ENCODE measurements around the gene ETNK1.
A peak's percentile ranks its signal among the peaks of the same experiment; 100 is the strongest.
"Not testable (repeated sequence)": the region's sequence is repeated elsewhere in the genome, so short reads cannot be mapped to it uniquely, and the experiment has no call there.

Gene ETNK1, protein sequence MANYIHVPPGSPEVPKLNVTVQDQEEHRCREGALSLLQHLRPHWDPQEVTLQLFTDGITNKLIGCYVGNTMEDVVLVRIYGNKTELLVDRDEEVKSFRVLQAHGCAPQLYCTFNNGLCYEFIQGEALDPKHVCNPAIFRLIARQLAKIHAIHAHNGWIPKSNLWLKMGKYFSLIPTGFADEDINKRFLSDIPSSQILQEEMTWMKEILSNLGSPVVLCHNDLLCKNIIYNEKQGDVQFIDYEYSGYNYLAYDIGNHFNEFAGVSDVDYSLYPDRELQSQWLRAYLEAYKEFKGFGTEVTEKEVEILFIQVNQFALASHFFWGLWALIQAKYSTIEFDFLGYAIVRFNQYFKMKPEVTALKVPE

DNA sequence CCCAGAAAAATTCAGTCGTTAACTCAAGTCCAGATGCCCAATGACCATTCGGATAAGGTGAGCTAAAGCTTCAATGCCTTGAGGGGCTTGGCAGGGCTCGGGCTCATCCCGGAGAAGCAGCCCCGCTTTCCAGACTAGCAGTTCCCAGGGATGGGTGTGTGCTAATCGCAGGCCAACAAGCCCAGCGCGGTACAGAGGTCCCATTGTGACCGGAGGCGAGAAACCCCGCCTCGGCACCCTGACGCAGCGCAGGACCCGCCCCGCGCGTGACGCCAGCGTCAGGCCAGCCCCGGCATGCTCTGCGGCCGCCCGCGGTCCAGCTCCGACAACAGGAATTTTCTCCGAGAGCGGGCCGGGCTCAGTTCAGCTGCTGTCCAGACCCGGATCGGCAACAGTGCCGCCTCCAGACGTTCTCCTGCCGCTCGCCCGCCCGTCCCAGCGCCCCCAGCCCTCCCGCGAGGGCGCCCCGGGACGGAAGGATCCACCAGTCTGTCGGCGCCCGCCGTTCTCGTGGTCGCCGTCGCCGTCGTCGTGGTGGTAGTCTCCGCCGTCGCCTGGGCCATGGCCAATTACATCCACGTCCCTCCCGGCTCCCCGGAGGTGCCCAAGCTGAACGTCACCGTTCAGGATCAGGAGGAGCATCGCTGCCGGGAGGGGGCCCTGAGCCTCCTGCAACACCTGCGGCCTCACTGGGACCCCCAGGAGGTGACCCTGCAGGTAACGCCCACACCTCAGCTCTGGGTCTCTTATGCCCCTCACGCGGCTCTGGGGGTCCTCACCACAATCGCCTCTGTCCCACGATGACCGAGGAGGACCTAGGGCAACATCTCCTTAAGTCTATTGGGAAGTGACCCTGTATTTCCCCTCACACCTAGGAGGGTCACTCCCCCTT is at the start of gene ETNK1:
ETNK1 (plus strand) TSS at position 302 of the 892 bp plus-strand sequence; CDS start at position 562, 260 bp downstream.
- peak; percentile 85 for DNase-seq

DNA sequence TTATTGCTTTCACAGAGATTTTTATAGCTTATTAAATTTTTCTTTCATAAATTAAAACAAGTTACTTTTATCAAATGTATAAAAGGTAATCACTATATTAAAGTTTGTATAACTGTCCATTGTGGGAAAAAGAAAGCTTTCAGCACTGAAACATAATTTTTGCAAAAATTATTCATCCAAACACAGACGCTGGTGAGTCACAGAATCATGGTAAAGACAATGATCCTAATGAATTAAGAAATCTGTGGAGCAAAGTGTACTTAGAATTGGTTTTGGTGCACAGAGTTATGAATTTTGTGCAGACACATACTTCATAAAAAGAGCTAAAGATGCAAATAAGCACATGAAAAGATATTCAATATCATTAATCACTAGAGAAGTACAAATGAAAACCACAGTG is 48.9 kb upstream of the ETNK1 start:
- no peak for DNase-seq

DNA sequence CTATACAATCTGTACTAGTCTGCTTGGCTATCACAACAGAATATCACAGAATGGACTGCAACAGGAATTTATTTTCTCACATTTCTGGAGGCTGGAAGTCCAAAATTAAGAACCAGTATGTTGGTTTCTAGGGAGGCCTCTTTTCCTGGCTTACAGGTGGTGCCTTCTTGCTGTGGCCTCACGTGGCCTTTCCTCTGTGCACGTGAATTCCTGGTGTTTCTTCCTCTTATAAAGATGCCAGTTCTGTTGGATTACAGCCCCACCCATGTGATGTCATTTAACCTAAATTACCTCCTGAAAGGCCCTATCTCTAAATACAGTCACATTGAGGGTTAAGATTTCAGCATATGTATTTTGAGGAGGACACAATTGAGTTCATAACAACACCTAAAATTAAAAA is 48.5 kb upstream of the ETNK1 start:
- DNase-seq, result no peak

DNA sequence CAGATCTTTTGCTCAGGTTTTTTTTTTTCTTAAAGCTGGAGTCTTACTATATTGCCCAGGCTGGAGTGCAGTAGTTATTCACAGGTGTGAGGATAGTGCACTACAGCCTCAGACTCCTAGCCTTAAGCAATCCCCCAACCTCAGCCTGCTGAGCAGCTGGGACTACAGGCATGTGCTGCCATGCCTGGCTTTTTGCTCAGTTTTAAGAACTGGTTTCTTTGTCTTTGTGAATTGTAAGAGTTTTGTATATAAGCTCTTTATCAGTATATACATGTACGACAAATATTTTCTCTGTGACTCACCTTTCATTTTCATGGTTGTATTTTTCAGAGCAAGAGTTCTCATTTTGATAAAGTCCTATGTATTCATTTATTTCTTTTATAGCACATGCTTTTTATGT is 47.3 kb upstream of the ETNK1 start:
- no peak for DNase-seq

DNA sequence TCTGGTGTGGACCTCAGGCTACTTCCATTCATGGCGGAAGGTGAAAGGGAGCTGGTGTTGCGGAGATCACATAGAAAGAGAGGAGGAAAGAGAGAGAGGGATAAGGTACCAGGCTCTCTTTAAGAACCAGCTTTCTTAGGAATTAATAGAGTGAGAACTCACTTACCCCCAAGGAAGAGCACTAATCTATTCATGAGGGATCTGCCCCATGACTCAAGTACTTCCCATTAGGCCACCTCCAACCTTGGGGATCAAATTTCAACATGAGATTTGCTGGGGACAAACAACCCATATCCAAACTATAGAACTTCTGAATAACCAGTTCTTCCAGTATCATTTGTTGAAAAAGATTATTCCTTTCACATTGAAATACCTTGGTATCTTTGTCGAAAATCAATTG is 46.6 kb upstream of the ETNK1 start:
- no peak for DNase-seq

DNA sequence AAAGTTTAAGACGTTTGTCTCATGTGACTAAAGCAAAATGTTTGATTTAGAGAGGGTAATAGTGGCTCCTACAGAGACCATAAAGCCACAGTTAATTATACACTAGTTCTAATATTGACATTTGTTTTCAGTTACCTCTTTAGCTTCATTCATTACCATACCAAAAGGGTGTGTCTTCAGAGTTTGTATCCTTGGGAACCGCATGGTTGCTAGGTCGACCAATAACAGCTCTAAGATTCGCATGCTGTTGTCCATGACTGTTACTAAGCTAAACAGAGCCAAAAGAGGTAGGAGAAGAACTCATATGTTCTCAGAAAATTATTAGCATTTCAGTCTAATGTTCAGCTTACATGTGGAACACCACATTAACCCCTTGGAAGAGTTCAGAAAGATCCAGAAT is 36.2 kb upstream of the ETNK1 start:
- DNase-seq, result no peak

DNA sequence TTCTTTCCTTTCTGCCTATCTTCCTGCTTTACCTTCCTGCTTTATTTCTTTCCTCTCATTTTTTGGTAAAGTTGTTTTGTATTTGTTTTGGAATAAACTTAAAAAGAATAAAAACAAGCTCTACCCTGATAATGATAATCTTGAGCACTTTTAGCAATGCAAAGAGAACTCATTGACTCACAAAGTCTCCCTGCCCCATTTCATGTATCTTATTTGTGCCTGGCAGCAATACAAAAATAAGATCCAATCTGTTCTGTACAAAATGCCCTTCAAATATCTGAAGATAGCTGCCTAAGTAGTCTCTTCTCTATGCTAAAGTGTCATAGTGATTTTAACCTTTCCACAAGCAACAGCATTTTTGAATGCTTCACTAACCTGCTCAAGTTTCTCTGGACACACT is 31.1 kb upstream of the ETNK1 start:
- no peak for DNase-seq

DNA sequence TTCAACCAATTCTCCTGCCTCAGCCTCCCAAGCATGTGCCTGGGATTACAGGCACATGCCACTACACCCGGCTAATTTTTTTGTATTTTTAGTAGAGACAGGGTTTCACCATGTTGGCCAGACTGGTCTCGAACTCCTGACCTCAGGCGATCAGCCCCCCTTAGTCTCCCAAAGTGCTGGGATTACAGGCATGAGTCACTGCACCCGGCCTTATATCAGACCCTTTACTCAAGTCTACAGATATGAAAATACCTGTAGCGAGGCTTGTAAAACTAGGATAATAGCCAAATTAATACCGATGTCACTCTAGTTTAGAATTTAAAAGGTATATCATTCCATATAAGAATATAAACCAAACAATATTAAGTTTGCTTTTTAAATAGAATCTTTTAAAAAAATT is 27.4 kb upstream of the ETNK1 start:
- not testable (repeated sequence) for DNase-seq

DNA sequence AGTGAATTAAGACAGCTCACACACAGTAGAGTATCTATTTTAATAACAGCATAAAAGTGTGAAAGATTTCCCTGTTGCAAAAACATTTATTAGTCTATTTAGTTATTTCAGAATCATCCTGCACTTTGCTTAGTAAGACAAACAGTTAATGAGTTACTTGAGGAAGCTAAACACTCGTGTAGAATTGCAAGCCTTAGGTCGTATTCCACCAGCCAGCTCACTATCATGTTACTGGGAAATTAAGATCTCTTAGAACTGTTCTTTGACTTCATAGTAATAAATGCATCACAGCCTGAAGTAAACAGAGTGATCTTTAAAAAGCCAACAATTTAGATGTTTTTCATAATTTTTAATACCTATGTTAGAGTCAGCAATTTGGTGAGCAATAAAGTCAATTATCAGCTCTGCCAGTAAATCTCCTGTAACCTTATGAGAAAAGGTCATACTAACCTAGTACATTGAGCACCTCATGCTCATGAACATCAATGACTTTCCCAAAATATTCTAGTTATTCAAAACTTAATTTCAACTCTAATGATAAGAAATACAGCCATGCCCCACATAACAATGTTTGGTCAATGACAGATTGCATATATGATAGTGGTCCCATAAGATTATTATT is 26.7 kb upstream of the ETNK1 start:
- no peak for DNase-seq

DNA sequence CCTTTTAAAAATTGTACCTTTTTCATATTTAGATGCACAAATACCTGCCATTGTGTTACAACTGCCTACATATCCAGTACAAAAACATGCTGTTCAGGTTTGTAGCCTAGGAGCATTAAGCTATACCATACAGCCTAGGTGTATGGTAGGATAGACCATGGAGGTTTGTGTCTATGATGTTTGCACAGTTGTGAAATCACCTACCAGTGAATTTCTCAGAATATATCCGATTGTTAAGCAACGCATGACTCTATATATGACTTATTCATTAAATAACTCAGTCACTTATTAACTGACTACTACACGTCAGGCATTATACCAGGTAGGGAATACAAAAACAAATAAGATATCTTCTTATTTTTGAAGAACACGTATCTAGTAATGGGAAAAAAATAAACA is 26.2 kb upstream of the ETNK1 start:
- DNase-seq, result no peak

DNA sequence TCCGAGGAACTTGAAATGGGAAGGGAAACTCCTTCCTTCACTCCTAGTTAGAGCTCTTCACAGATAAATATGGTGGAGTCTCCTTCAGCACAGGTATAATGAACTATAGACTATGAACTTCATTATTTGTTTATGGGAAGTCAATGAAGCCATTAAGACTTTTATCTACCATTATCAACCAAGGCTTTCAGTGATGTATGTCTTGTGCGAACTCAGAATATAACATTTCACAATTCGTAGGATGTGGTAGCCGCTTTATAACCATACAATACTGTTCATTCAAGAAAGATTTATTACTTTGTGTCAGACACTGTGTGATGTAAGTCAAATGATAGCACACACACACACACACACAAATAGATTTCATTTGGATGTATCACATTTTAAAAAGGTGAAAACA is 24.8 kb upstream of the ETNK1 start:
- DNase-seq, result no peak

DNA sequence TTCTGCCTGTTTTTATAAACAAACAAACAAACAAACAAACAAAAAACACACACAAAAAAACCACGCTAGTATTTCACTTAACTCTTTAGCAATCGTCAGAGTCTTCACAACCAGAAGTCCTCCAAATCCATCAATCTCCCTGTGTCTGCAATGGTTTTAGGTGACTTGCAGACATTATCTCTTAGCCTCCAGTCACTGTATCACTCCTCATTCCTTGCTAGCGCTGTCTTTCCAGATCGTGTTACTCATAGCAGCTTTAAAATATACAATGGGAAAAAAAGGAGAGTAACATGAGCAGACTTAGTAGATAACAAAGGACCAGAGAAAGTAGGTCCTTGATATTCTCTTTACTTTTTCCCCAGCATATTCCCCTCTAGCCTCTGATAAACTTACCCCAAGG is 15.5 kb upstream of the ETNK1 start:
- DNase-seq, result no peak

DNA sequence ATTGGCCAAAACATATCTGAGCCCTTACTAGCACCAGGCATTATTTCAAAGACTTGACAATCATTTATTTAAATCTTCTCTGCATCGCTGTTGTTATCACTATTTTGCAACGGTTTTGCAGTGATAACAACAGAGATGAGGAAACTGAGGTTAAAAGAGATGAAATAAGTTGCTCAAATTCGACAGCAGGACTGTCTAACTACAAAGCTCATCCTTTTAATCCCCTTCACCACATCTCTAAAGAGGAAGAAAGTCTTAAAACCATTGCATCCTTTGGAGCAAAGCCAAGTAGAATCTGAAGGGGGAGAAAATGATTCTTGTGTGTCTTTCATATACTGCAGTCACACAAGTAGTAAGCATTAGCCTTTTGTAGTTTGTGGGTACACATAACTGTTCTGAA is 14.8 kb upstream of the ETNK1 start:
- no peak for DNase-seq

DNA sequence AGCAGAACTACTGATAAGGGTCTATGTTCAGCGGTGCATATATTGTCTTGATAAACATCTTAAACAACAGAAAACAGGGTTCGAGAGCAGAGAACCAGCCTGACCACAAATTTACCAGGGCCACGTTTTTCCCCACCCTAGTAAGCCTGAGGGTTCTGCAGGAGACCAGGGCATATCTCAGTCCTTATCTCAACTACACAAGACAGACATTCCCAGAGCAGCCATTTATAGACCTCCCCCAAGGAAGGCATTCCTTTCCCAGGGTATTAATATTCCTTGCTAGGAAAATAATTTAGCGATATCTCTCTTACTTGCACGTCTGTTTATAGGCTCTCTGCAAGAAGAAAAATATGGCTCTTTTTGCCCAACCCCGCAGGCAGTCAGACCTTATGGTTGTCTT is 12.1 kb upstream of the ETNK1 start:
- not testable (repeated sequence) for DNase-seq

DNA sequence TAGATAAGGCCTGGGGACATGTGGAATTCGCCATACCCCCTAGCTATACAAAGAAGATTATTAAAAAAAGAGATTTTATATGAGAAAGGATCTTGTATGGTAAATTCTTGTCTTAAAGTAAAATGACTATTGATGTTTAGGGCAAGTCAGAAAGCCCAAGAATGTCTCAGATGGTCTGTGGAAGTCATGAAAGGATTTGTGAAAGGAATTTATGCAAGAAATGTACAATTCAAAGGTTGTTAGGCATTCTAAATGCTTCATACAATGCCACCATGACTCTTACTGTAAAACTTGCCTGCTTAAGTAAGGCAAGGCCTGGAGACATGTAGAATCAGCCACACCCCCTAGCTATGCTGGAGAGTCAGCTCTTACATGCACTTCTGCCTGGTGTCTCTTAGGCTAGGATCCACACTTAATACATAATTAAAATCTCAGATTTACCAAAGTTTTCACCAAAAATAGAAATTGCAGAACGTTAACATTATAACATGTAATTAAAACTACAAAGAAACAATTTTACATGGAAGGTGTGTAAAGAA is 8.9 kb upstream of the ETNK1 start:
- DNase-seq, result no peak

DNA sequence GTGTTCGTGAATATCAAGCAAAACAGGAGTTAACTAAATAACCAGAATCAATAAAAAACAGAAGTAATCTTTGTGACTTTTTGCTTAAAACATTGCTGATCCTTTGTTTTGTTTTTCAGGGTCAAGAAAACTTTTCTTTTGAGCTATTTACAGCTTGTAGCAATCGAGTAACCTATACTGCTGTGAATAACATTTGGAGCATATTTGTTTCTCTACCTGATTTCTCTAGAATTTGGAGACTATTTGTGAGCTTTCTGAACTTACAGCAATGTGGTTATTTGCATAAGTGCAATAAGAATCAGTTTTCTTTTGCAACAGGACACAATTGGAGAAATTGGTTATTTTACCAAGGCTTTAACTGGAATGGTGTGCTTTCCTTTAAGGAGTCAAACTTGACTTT is 7.3 kb upstream of the ETNK1 start:
- no peak for DNase-seq

DNA sequence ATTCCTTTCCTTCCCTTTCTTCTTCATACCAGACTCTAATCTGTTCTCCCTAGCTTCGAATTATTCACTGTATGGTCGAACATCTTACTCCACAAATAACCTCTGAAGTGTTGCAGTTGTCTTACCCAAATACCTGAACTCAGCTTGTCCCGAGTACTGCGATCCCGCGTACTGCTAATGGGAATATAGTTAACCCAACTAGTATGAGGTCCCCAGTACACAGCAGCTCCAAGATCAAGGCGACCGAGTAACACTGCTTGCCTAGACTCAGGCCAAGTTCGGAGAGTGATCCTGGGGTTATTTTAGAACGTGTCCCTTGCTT is 462 bp upstream of the ETNK1 start:
- no peak for DNase-seq

DNA sequence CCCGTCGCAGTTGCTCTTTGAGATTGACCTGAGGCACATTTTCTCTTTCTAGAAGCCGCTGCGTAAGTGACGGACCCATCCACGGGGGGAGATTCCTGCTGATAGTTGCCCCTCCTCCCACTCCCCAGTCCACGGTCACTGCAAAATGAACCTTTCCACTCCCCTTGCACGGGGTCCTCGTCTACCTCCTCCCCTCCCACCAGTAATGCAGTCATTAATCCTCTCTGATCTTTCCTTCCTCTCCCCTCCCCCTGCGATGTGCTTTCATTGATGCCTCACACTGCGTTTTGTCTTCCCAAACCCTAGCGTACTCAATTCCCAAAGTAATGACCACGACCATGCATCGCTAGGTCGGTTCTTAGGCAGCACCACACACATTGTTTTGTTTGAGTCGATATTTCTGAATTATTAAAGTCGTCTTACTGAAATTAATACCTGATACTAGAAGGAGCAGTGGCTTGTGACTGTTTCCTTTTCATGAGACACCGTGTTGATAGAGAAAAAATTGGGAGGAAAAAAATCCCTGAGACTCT is 857 bp downstream of the ETNK1 start:
- peak; percentile 33 for DNase-seq

DNA sequence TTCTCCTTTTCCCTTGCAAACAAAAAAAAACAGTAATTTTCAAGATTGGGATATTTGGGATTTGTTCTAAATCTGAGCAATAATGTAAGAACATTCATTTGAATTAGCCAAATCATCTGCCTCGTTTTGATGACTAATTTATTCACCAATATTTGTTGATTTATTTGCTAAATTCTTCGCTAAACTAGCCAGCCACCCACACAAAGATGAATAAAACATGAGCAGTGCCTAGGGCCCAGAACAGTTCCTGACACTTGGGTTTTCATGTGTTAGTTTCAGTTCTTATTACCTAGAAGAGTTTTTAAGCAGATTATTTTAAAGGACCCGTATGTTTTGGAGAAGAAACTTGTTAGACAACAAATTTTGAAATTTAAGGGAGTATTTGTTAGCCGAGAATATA is 1.4 kb downstream of the ETNK1 start:
- peak; percentile 4 for DNase-seq

DNA sequence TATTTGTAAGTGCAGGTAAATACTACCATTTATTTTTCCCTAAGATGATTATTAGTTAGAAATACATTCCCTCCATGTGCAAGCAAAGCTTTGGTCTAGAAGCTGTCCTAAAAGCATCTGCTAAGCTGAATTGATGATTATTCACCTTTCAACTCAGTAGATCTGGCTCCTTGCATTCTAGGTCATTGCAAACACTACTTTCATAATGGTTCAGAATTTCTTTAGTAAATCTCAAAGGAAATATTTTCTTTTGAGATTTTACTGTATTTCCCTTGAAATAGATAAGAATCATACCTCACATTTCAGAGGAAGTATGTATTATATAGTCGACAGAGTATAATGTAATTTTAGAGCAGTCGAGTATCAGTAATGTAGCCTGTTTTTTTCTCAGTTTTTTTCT is 2.4 kb downstream of the ETNK1 start:
- DNase-seq, result no peak

DNA sequence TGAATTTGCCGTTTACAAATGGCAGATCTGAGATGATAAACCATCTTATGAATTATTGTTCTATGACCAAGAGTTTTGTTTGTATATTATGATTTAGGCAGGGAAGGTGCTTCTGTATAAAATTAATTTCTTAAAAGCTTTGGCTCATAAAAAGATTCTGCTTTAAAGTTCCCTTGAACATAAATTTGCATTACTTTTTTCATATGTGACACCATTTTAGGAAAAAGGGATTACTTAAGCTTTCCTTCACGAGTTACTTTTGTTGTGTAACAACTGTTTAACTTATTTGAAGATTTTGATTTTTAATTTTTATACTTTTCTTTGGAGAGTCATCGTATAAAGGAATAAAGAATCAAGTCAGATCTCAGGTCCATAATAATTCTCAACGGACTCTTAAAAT is 3.3 kb downstream of the ETNK1 start:
- no peak for DNase-seq

DNA sequence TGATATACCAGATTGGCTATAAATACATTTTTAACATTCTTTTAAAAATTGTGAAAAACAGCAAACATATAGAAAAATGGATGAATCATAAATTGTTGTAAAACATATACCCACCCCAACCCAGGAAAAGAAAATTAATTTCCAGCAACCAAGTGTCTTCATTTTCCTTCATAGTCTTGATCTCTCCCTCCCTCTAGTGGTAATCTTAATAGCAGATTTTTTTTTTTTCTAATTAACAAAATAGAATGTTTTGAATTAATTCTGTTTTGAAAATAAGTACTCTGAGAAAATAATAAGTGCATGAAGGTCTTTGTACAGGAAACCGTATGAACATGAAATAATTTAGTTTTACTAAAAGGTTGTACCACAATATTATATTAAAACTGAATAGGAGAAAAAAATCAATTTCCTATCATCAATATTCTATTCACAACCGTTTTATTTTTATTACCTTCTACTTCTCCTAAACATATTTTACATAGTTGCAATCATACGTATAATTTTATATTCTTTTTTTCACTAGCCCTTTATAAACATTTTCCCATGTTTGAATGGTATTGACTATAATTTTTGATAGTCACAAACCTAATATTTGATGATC is 7.0 kb downstream of the ETNK1 start:
- no peak for DNase-seq

DNA sequence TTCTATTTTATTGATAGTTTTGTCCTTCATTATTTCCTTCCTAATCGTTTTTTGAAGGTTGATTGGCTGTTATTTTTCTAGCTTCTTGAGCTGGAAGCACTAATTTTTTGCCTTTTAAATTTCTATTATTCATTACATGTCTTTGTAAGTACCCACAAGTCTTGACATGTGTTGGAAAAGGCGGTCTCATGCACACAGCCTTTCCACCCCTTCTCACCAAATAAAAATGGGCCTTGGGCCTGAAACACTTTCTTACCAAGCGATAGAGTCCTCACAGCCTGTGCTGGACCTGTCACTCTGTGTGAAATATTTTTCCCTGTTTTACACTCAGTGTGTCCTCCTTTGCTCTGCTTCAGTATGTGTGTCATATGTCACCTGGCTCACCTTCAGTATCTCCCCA is 9.9 kb downstream of the ETNK1 start:
- no peak for DNase-seq

Data from CD4-positive, alpha-beta T cell treated with Interleukin-6 for 4 hours (primary cell).